ENCODE data around the gene IDE.

The IDE gene

DNA sequence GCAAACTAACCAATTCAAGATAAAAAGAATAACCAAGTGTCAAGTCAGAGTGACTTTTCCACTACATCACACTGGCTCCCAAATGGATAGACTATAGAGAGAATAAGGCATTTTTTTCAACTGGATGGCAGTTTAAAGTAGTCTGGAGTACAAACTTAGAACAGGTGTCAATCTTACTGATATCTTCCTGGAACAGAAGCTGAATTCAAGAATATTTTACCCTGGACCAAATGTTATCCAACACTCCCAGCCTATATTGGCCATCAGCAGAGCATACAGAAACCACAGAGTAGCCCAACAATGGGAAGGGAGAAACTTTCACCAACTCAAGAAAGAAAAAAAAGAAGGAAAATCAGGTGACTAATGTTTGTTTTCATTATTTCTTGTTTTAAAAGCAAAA is 11.5 kb downstream of the IDE start:
- TF ChIP-seq, protein P1, sequence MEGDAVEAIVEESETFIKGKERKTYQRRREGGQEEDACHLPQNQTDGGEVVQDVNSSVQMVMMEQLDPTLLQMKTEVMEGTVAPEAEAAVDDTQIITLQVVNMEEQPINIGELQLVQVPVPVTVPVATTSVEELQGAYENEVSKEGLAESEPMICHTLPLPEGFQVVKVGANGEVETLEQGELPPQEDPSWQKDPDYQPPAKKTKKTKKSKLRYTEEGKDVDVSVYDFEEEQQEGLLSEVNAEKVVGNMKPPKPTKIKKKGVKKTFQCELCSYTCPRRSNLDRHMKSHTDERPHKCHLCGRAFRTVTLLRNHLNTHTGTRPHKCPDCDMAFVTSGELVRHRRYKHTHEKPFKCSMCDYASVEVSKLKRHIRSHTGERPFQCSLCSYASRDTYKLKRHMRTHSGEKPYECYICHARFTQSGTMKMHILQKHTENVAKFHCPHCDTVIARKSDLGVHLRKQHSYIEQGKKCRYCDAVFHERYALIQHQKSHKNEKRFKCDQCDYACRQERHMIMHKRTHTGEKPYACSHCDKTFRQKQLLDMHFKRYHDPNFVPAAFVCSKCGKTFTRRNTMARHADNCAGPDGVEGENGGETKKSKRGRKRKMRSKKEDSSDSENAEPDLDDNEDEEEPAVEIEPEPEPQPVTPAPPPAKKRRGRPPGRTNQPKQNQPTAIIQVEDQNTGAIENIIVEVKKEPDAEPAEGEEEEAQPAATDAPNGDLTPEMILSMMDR (IDR thresholded peaks at IDR 0.05; ENCODE audit: insufficient read depth, low read depth, low read length, missing control alignments): no peak
- no peak overlapping the region for H3K4me3 ChIP-seq (ENCODE audit: low read depth, low read length)
- DNase-seq (ENCODE audit: low read depth): no peak

DNA sequence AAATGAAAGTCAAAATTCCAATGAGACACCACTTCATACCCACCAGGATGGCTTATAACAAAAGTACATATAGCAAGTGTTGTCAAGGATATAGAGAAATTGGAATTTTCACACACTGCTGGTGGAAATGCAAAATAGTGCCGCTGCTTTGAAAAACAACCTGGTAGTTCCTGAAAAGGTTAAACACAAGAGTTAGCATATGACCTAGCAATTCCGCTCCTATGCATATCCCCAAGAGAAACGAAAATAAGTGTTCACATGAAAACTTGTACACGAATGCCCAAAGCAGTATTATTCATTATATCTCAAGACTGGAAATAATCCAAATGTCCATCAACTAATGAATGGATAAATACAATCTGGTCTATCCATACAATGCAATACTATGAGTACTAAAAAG is 14.8 kb downstream of the IDE start:
- DNase-seq (ENCODE audit: low read depth): no peak
- TF ChIP-seq, protein P1 (IDR thresholded peaks at IDR 0.05; ENCODE audit: insufficient read depth, low read depth, low read length, missing control alignments): no peak
- H3K4me3 ChIP-seq (ENCODE audit: low read depth, low read length): no peak overlapping the region

DNA sequence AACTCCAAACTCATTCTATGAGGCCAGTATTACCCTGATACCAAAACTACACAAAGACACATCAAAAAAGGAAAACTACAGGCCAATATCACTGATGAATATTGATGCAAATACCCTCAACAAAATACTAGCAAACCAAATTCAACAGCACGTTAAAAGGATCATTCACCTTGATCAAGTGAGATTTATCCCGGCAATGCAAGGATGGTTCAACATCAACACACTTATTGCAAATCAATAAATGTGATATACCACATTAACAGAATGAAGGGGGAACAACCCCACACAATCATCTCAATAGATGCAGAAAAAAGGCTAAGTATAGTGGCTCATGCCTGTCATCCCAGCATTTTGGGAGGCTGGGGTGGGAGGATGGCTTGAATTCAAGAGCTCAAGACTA is 19.9 kb downstream of the IDE start:
- TF ChIP-seq, protein P1 (IDR thresholded peaks at IDR 0.05; ENCODE audit: insufficient read depth, low read depth, low read length, missing control alignments): no peak
- DNase-seq (ENCODE audit: low read depth): no peak
- no peak overlapping the region for H3K4me3 ChIP-seq (ENCODE audit: low read depth, low read length)

DNA sequence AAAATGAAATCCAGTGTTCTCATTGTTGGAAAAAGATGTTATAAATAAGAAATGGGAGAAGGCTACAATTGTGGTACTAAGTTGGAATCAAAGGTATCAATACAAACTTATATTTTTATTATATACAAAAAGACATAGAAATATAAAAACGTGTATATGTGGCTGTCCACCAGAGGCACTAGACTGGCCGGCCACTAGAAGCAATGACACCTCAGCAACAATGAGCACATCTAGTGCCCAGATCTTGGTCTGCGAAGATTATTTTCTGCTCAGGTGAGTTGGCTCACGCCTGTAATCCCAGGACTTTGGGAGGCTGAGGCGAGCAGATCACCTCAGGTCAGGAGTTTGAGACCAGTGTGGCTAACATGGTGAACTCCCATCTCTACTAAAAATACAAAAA is 21.6 kb downstream of the IDE start:
- DNase-seq (ENCODE audit: low read depth): peak; percentile 35

DNA sequence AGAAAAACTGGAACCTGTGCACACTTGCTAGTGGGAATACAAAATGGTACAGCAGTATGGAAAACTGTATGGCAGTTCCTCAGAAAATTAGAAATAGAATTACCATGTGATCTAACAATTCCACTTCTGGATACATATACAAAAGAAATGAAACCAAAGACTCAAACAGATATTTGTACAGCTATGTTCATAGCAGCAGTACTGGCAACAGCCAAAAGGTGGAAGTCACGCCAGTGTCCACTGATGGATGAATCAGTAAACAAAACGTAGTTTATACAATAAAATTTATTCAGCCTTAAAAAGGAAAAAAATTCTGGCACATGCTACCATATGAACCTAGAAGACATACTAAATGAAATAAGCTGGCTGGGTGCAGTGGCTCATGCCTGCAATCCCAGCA is 23.0 kb downstream of the IDE start:
- no peak for DNase-seq (ENCODE audit: low read depth)
- TF ChIP-seq, protein P1 (IDR thresholded peaks at IDR 0.05; ENCODE audit: insufficient read depth, low read depth, low read length, missing control alignments): no peak
- no peak overlapping the region for H3K4me3 ChIP-seq (ENCODE audit: low read depth, low read length)

More for the DNA sequence above, 21.6 kb downstream of the IDE start:
- TF ChIP-seq, protein P1 (IDR thresholded peaks at IDR 0.05; ENCODE audit: insufficient read depth, low read depth, low read length, missing control alignments): peak; percentile 37
- H3K4me3 ChIP-seq (ENCODE audit: low read depth, low read length): no peak overlapping the region

DNA sequence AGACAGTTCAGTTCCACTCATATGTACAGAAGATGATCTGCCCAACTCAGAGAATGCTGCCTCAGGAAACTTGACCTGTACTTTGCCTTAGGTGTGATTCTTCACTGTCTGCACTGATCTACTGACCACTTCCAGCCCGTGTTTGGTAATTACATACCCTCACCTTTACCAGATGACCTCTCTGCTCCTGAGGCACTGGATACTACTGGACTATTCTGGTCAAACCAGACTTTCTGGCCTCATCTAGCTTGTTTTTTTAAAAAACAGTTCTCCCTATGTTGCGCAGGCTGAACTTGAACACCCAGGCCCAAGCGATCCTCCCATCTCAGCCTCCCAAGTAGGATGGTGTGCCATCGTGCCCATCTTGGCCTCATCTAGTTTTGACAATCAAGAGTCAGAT is 26.2 kb downstream of the IDE start:
- no peak overlapping the region for H3K4me3 ChIP-seq (ENCODE audit: low read depth, low read length)
- DNase-seq (ENCODE audit: low read depth): no peak
- TF ChIP-seq, protein P1 (IDR thresholded peaks at IDR 0.05; ENCODE audit: insufficient read depth, low read depth, low read length, missing control alignments): no peak

DNA sequence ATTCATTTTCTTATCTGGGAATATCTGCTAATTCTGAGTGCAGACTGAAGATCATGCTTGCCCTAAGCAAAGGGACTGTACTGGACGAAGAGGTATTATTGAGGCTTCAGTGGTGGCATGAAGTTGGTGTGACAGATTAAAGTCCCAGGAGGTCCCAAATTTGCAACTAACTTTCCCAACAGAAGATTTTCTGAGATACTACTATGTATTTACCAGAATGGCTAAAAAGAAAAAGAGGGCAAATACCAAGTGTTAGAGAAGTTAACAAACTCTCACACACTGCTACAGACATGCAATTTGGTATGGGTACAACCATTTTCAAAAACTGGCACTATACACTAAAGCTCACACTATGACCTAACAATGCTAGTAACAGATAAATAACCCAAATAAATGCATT is 28.3 kb downstream of the IDE start:
- no peak for DNase-seq (ENCODE audit: low read depth)
- TF ChIP-seq, protein P1 (IDR thresholded peaks at IDR 0.05; ENCODE audit: insufficient read depth, low read depth, low read length, missing control alignments): no peak
- no peak overlapping the region for H3K4me3 ChIP-seq (ENCODE audit: low read depth, low read length)
